NCI-H82 (cell line): ENCODE data around the gene WNT7B.

Experiments used
- DNase-seq: peaks from one replicate; lab custom pipeline; 2025; lab: John Stamatoyannopoulos, UW

WNT7B gene

DNA sequence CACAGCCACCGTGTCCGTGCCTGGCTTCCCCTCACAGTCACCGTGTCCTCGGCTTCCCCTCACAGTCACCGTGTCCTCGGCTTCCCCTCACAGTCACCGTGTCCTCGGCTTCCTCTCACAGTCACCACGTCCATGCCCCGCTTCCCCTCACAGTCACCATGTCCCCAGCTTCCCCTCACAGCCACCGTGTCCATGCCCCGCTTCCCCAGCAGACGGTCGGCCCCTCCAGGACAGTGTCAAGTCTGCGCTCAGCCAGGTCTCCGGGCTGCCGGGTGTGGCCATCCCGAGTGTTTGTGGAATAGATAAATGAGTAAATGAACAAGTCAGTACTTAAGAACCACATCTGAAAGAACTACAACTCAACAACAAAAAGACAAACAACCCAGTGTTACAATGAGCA, 23.8 kb downstream of the WNT7B start:
- no peak for DNase-seq

DNA sequence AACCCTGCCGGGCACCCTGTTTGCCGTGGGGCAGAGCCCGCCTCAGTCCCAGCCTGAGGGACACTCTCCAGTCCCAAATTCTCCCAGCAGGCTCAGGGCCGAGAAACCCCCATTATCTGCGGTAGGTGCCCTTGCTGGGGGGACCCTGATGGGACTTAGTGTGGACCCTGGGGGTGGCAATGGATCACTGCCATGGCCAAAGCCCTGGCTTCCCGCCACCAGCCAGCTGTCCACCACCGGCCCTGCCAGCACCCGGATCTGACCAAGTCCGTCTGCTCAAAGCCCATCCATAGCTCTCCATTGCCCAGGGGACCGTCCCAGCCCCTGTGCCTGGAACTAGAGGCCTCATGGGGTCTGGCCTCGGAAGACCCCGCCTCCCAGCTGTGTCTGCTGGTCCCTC, 24.4 kb downstream of the WNT7B start:
- no peak for DNase-seq

DNA sequence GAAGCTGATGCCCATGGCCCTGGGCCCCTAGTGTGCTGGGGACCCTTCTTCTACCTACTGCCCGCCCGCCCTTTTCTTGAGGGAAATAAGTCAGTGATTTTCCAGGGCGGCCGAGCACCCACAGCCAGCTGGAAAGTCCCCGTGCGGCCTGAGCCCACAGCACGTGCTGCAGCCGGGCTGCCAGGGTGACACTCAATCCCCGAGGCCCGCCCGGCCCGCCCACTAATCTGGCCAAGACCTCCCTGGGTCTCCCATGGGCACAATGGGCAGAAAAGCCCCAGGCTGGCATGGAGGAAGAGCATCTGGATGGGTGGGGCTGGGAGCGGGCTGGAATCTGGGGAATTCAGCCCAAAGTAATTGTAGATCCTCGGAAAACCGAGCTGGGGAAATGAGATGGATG, 24.8 kb downstream of the WNT7B start:
- DNase-seq = no peak

DNA sequence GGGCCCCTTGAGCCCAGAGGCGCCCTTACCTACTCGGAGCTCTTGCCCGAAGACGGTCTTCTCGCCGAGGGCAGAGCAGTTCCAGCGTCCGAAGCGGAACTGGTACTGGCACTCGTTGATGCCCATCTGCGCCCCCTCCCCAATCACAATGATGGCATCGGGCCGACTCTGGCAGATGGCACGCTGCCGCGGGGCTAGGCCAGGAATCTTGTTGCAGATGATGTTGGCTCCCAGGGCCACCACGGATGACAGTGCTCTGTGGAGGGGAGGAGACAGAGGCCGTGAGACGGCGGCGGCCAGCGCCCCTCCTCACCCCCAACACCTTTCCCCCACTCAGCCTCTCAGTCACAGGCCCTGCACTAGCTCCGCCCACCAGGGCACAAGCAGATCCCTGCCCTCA, 27.1 kb downstream of the WNT7B start:
- DNase-seq = no peak

DNA sequence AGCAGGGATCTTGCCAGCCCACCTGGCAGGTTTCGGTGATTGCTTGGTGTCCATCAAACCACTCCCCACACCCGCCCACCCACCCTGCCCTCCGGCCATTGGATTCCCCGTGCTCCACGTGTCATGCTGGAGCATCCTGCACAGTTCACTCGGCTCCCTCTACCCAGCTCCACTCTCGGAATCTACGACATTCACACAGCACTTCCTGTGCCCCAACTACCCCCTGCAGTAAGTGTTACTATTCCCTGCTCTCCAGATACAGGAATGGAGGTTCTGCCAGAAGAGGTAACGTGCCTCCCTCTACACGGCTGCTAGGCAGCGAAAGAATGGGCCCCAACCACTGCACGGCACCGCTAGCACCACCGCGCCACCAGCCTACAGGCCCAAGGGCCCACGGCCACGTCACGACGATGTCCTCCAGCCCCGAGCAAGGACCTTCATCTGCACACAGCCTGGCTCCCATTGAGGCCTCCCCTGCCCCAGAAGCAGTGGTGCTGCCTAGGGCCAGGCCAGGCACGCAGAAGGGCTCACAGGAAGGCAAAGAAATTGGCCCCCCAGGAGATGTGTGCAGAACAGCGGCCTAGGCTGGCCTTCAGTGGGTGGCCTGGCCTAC, 27.6 kb downstream of the WNT7B start:
- no peak for DNase-seq

DNA sequence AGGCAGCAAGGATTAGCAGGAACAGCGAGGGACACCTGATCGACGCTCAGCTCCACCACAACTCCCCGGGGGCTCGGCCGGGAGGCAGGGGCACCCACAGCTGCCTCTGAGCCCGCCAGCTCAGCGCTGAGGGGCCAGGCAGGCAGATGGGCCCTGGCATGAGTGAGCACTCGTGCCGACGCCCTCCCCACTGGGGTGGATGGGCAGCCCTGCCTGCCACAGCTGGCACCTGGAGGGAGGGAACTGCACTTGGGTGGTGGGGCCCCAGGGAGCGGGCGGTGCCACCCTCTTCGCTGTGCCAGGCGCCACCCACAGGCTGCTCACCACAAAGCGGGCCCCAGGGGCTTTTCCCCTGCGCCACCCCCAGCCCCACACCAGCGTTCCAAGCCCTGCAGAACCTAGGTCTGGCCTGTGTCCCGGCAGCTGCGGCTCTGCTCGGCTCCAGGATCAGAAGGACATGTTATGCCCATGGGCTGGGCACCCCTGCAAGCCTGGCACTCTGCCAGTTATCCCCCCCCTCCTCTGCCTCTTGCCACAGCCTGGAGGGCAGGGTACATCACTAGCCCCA, 28.8 kb downstream of the WNT7B start:
- peak; percentile 4 for DNase-seq

DNA sequence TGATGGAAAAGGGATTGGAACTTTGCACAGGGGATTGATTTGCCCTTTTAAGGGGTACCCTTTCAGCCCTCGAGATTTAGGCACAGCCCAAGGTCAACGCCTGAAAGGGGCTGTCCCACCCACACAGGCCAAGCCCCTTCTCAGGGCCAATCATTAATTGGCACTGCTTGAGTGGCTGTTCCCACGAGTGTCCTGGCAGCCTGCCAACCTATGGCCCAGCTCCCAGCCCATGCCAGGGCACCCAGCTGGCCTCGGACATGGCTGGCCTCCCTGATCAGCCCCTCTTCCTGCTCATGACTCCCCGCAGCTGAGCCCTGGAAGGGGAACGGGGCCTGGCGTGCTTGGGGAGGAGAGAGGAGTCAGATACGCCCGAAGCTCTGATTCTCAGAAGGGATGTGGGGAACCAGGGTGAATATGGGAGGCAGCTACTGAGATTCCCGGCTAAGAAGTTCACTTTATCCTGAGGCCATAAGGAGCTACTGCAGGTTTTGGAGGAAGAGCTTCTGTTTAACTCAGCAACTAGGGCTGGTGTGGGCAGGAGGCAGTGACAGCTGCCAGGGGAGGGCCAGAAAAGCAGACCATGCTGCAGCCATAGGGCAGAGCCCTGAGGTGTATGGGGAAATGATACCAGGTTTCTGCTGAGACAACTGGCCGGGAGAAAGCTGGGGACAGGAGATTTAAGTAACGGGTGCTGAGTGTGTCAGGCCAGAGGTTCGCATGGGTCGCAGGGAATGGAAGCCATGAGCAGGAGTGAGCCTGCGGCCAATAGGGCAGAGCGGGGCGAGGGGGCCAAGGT, 30.0 kb downstream of the WNT7B start:
- DNase-seq = no peak

DNA sequence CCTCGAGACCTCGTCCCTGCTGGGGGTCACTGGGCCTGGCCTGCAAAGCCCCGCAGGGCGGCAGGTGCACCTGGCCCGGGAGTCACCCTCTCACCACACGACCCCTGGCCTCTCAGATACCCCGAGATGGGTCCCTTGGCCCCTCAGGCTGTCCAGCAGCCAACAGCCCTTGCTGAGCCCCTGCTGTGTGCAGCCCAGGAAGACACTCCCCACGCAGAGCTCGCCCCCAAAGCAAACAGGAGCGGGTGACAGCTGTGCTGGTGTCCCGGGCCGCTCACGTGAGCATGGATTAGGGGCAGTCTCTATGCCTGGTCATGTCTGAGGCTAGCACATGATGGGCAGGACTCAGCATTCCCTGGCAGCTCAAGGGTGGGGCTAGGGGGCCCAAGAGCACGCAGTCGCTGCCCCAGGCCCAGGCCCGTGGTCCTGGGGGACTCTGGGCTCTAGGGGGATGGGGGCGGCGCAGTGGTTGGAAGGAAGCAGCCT, 31.3 kb downstream of the WNT7B start:
- peak; percentile 4 for DNase-seq

DNA sequence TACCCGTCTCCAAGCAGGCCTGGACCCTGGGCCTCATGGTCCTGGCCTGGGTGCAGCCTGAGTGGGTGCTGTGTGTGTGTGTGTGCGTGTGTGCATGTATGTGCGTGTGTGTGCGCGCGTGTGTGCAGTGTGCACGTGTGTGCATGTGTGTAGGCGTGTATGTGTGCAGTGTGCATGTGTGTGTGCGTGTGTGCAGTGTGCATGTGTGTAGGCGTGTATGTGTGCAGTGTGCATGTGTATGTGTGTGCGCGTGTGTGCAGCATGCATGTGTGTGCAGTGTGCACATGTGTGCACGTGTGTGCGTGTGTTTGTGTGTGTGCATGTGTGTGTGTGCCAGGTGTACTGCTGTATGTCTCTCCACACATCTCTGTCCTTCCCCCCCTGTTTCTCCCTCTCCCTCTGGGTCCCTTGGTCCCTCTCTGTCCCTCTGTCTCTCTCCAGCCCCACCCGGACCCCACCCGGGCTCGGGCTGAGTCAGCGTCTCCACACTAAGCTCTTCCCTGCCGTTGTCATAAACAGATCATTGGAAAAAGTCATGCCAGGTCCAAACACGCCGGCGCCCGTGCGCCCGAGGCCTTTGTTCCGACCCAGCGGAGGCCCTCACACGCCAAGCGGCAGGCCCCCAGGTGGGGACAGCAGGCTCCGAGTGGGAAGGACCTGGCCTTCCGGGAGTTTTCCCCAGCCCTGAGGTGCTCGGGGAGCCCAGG, 34.0 kb downstream of the WNT7B start:
- DNase-seq = no peak

DNA sequence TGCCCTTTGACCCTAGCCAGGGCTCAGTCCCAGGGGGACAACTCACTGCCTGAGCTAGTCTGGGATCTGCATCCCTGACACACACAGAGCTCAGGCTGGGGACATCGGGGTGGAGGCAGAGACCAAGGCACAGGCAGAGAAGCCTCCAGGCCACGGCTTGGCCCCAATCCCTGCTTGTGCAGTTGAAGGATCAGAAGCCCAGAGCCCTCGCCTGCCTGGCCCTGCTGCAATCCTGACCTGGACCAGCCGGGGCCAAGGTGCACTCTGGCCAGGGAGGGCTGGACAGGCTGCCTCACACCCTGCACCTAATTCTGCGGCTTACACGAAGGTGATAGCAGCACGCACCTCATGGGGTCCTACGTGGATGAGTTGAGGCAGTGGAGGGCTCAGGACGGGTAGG, 34.6 kb downstream of the WNT7B start:
- no peak for DNase-seq

DNA sequence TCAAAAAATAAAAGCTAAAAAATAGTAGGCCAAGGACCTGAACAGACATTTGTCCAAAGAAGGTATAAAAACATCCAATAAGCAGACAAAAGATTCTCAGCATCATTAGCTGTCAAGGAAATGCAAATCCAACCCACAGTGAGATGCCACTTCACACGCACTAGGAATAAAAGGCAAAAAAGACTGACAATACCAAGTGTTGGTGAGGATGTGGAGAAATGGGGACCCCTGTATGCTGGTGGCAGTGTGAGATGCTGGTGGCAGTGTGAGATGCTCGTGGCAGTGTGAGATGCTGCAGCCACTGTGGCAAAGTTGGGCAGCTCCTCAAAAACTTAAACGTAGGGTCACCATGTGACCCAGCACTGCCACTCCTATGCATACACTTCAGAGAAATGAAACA, 38.0 kb downstream of the WNT7B start:
- DNase-seq = no peak

DNA sequence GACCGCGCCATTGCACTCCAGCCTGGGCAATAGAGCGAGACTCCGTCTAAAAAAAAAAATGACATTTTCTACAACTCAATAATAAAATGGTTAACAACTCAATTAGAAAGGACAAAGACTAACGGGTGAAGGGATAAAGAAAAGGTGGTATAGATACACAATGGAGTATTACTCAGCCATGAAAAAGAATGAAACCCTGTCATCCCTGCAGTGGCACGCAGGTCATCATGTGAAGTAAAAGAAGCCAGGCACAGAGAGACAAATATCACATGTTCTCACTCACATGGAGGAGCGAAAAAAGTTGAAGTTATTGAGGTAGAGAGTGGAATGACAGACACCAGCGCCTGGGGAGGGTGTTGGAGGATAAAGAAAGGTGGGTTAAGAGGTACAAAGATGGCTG, 39.0 kb downstream of the WNT7B start:
- no peak for DNase-seq

DNA sequence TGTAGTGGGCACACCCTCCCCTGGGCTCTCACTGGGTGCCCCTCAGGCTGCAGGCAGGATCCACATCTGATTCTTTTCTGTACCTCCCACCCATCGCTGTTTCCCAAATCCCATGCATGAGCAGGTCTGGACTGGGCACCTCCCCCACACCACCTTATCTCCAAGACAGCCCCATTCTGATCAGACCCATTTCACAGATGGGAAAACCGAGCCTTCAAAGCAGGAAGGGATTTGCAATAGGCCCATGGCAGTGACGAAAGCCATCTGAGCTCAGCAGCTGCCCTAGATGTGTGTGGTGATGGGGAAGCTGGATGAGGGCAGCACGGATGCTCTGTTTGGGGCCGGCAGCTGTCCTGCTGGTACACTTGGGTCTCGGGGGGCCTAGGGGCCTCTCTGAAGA, 41.4 kb downstream of the WNT7B start:
- DNase-seq = no peak

DNA sequence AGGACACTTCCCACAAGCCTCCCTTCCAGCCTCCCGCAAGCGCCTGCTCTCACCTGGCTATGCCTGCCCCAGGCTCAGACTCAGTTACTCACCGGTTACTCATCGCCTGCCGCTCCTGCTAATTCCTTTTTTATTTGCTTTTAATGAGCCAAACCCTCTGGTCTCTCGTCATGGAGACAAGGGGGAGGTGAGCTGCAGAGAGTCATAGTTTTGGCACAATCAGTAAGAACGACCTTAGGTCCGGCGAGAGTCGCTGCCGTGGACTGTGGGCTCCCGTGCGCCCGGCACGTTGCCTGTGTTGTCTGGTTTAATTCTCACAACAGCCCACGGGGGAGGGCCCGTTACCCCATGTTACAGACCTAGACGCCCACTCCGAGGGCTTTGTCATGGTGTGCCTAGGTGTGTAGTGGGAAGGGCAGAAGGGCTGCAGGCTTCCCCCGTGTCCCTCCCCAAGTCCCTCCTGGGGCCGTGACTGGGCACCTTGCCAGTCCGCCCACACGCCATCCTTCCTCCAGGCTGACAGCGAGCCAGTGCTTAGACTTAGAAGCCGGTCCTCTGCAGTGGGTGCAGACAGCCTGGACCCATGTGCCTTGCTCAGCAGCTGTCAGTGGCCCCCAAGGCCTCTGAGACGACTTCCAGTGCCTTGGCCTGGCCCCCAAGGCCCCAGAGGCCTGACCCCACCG, 42.2 kb downstream of the WNT7B start:
- no peak for DNase-seq

DNA sequence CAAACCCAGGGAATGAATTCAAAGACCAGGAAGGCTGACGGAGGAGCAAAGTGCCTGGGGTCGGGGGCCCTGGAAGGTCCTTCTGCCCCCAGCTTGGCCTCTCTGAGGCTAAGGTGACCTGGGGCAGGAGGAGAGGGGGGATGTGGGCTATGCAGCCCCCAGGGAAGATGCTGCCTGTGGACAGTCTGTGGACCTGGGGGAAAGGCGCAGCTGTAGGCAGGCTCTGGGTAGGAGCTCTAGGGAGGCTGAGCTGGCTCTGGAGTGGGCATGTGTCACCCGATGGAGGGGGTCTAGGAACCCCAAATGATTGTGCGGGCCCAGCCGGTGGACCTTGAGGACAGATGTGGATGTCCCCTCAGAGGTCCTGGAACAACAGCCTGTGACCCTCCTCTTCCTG, 42.8 kb downstream of the WNT7B start:
- DNase-seq = no peak

DNA sequence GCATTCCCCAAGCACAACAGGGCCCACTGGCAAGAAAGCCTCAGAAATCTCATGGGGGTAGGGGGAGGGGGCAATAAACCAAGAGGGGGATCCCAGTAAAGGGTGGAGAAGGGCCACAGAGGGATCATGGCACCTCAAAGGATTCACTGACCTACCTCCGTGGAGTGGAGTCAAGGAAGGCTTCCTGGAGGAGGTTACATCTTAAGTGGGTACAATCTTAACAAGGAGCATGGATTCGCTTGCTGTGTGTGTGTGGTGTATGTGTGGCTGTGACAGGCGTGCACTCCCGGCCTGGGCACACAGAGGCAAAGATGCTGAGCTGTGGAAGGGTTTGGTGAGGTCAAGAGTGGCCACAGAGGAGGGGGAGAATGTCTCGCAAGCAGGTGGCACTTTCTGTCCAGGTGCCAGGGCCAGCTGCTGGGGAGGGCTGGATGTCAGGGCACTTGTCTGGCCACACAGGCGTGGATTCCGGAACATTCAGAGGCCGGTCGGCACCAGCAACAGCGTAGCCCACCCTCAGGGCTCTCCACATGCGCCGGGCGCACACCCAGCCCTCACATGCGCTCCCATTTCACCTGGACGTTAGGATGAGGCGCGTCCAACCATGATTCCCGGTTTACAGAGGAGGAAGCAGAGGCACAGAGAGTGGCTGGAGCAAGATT, 43.3 kb downstream of the WNT7B start:
- no peak for DNase-seq

DNA sequence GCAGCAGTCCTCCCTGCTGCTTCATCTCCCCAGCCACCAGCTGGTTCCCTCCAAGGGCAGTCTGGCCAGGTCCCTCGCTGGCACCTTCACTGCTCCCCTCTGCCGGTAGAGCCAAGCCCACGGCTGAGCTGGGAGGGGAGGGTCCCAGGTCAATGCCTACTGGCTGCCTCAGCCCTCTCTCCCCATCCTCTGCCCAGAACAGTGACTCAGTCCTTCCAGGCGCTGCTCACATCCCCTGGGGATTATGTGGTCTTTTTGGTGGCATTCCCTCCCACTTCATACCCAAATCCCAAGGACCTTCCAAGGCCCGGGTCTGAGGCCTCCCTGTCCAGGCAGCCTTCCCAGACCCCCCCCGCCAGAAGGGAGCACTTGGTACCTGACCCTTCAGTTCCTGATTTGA, 44.9 kb downstream of the WNT7B start:
- no peak for DNase-seq

DNA sequence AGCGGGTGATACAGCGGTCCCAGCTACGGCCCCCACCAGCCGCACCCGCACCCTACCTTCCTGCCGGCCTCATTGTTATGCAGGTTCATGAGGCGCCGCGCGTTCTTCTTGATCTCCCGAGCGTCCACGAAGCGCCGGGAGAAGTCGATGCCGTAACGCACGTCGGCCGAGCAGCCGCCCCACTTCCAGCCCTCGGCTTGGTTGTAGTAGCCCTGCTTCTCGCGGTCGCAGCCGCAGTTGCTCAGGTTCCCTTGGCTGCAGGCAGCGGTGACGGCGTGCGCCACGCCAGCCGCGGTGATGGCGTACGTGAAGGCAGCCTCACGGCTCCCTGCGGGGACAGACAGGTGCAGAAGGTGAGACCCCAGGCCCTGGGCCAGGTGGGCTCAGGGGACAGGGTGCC, 45.9 kb downstream of the WNT7B start:
- DNase-seq = no peak

DNA sequence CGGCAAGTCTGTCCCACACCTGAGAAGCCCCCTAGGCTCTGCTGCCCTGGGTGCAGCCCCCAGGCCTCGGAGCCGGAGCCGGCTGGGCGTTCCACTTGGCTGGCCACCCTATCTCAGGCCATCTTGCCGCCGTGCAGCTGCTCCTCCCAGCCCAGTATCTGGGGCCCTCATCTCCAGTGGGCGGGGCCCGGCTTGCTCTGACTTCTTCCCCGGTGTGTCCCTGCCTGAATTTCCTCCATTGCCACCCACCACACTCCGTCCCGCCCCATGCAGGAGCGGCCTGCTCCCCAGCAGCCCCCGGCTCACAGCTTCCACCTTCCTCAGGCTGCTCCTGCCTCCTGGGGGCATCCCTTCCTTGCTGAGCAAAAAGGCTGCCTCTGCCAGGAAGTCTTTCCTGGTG, 46.6 kb downstream of the WNT7B start:
- no peak for DNase-seq

DNA sequence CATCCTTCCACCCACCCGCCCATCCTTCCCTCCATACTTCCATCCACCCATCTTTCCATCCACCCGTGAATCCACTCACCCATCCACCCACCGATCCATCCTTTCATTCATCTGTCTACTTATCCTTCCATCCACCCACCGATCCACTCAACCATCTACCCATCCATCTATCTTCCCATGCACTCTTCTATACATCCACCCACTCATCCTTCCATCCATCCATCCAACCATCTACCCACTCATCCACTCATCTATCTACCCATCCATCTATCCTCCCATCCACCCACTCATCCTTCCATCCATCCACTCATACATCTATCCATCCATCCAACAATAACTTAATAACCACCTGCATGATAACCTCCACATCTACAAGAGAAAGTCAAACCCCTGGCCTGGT, 47.3 kb downstream of the WNT7B start:
- no peak for DNase-seq

DNA sequence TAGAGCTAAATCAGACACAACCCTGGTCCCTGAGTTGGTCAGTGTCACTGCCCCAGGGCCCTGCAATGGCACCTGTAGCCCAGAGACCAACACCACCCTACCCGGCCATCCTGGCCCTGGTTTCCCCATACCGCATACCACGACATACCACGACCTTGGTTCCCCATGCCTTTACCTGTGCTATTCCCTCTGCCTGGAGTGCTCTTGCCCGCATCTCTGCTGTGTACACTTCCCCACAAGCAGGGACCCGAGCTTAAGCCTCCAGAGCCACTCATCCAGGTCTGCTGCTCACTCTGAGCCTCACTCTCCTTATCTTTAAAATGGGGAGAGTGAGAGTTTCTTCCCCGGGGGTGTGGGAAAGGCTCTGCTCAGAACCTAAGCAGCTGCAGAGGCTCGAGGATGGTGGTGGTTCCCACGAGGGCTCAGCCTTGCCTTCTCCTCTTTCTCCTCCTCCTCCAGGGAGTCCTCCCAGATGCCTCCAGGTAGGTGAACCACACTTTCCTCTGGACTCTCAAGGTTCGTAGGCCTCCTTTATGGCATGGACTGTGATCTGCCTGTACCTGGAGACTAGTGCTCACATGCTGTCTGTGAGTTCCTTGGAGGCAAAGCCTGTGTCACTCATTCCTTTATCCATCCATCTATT, 48.1 kb downstream of the WNT7B start:
- no peak for DNase-seq
